IMR-90 (cell line): ENCODE results near the gene PRMT1. TPM values are rescaled to one million over a fixed set of nuclear protein-coding genes. Genes with fewer than 3 reads are reported as not detected.

Source experiments
- ATAC-seq: fragments of 200-7000 bp; cut with Tn5 transposase; 2 replicates; pipeline ENCODE4 v1.9.1; 2020; ENCODE audit warnings: low read depth, mild to moderate bottlenecking, moderate library complexity
- BruUV-seq: library from RNA; stranded (reverse); fragments of 400-500 nt; replicated peaks from 2 replicates; lab custom pipeline; 2021; lab: Mats Ljungman, UMichigan
- CTCF ChIA-PET: fragments of 300-600 bp; formaldehyde crosslinking; extraction: SDS; loops from one replicate; lab custom pipeline; 2021; ENCODE audit warnings: antibody characterized with exemption; lab: Yijun Ruan, JAX
- POLR2A ChIA-PET: fragments of 300-600 bp; sonication (Branson Sonifier 250); formaldehyde crosslinking; loops from one replicate; lab custom pipeline; 2022; ENCODE audit warnings: antibody characterized with exemption; ENCODE audit not compliant: unreplicated experiment; lab: Charles Lee
- DNase-seq: peaks from one replicate; pipeline ENCODE4 v3.0.0; 2013
- H2AFZ ChIP-seq: replicated peaks from 2 replicates; pipeline ENCODE3; 2013; ENCODE audit warnings: low read length, mild to moderate bottlenecking; ENCODE audit not compliant: poor library complexity
- H2AK5ac ChIP-seq: 2 replicates; pipeline ENCODE4 v1.6.1; 2013; ENCODE audit warnings: low read depth, low read length, inconsistent platforms
- H2AK9ac ChIP-seq: replicated peaks from 2 replicates; pipeline ENCODE3; 2013; ENCODE audit warnings: mild to moderate bottlenecking, low read depth, low read length, moderate library complexity; ENCODE audit not compliant: poor library complexity
- H2BK120ac ChIP-seq: 2 replicates; pipeline ENCODE4 v1.6.1; 2013; ENCODE audit warnings: low read depth, low read length, inconsistent platforms
- H2BK15ac ChIP-seq: 3 replicates; pipeline ENCODE4 v1.6.1; 2013; ENCODE audit warnings: low read depth, low read length, inconsistent platforms
- H2BK20ac ChIP-seq: 2 replicates; pipeline ENCODE4 v1.6.1; 2013; ENCODE audit warnings: low read depth, mild to moderate bottlenecking, inconsistent platforms, low read length, moderate library complexity
- H2BK5ac ChIP-seq: 2 replicates; pipeline ENCODE4 v1.6.1; 2013; ENCODE audit warnings: mild to moderate bottlenecking, low read depth, low read length, inconsistent platforms; ENCODE audit not compliant: poor library complexity, severe bottlenecking
- H3K14ac ChIP-seq: replicated peaks from 2 replicates; pipeline ENCODE4 v1.6.1; 2013; ENCODE audit warnings: low read depth, low read length, inconsistent platforms
- H3K18ac ChIP-seq: 2 replicates; pipeline ENCODE4 v1.6.1; 2013; ENCODE audit warnings: low read depth, low read length, control low read depth
- H3K23ac ChIP-seq: 2 replicates; pipeline ENCODE4 v1.6.1; 2013; ENCODE audit warnings: low read depth, low read length, inconsistent platforms
- H3K27ac ChIP-seq: 2 replicates; pipeline ENCODE4 v1.5.1; 2013; ENCODE audit warnings: mild to moderate bottlenecking, control low read depth, low read length; ENCODE audit not compliant: insufficient read depth
- H3K27me3 ChIP-seq: 2 replicates; pipeline ENCODE4 v1.6.1; 2013; ENCODE audit warnings: low read length; ENCODE audit not compliant: control insufficient read depth, insufficient read depth
- H3K36me3 ChIP-seq: 2 replicates; pipeline ENCODE4 v1.6.1; 2013; ENCODE audit warnings: low read length, mixed read lengths; ENCODE audit not compliant: control insufficient read depth, insufficient read depth
- H3K4ac ChIP-seq: 2 replicates; pipeline ENCODE4 v1.6.1; 2013; ENCODE audit warnings: low read depth, low read length, inconsistent platforms
- H3K4me1 ChIP-seq: 2 replicates; pipeline ENCODE4 v1.6.1; 2013; ENCODE audit warnings: low read length, mixed read lengths; ENCODE audit not compliant: control insufficient read depth, insufficient read depth
- H3K4me2 ChIP-seq: 2 replicates; pipeline ENCODE4 v1.6.1; 2013; ENCODE audit warnings: low read depth, mild to moderate bottlenecking, control low read depth, low read length, moderate library complexity
- H3K4me3 ChIP-seq: 2 replicates; pipeline ENCODE4 v1.5.1; 2013; ENCODE audit warnings: low read depth, mild to moderate bottlenecking, control low read depth, low read length, moderate library complexity; ENCODE audit not compliant: insufficient read depth
- H3K56ac ChIP-seq: 2 replicates; pipeline ENCODE4 v1.6.1; 2013; ENCODE audit warnings: low read length, inconsistent platforms; ENCODE audit not compliant: insufficient read depth; ENCODE audit errors: extremely low read depth
- H3K79me1 ChIP-seq, 2 experiments: 2 replicates each; pipeline ENCODE4 v1.6.1; 2013; ENCODE audit warnings: low read length in 2 of 2, inconsistent platforms in 1 of 2, low read depth in 1 of 2
- H3K9ac ChIP-seq: 2 replicates; pipeline ENCODE4 v1.6.1; 2013; ENCODE audit warnings: low read depth, low read length, control low read depth
- H3K9me1 ChIP-seq: 2 replicates; pipeline ENCODE4 v1.6.1; 2013; ENCODE audit warnings: low read length, inconsistent platforms; ENCODE audit not compliant: insufficient read depth
- H3K9me3 ChIP-seq: 2 replicates; pipeline ENCODE4 v1.6.1; 2013; ENCODE audit warnings: low read length; ENCODE audit not compliant: control insufficient read depth, insufficient read depth
- H4K20me1 ChIP-seq: 2 replicates; pipeline ENCODE4 v1.6.1; 2013; ENCODE audit warnings: low read length, inconsistent platforms; ENCODE audit not compliant: insufficient read depth
- H4K5ac ChIP-seq: 2 replicates; pipeline ENCODE4 v1.6.1; 2013; ENCODE audit warnings: mild to moderate bottlenecking, low read depth, low read length, control low read depth
- H4K8ac ChIP-seq, 2 experiments: 2 replicates each; pipeline ENCODE4 v1.6.1; 2013; ENCODE audit warnings: low read depth in 2 of 2, low read length in 2 of 2, control low read depth in 1 of 2, inconsistent platforms in 1 of 2
- H4K91ac ChIP-seq: 2 replicates; pipeline ENCODE4 v1.6.1; 2013; ENCODE audit warnings: low read depth, low read length, inconsistent platforms; ENCODE audit not compliant: insufficient read depth
- BHLHE40 ChIP-seq: fragments of 150-350 bp; IDR thresholded peaks from 2 replicates; pipeline ENCODE4 v1.6.1; 2016; ENCODE audit warnings: mild to moderate bottlenecking, low read depth, low read length
- FOS ChIP-seq: fragments of 150-350 bp; IDR thresholded peaks from 2 replicates; pipeline ENCODE4 v1.6.1; 2016; ENCODE audit warnings: low read depth, low read length
- MAZ ChIP-seq: IDR thresholded peaks from 2 replicates; pipeline ENCODE4 v1.6.1; 2012; ENCODE audit warnings: low read depth, mild to moderate bottlenecking, low read length, improper control_type of control experiment, moderate library complexity, borderline replicate concordance
- USF2 ChIP-seq: fragments of 150-350 bp; IDR thresholded peaks from 2 replicates; pipeline ENCODE4 v1.6.1; 2017; ENCODE audit warnings: mild to moderate bottlenecking, antibody characterized with exemption, low read length, low read depth
- WGBS, 2 experiments: methylation state at CpG; one replicate each; pipeline versions ENCODE4 v1.1.5 to v1.1.7; 2013; ENCODE audit warnings: missing lambda C conversion rate in 2 of 2; ENCODE audit not compliant: insufficient read length in 1 of 2; ENCODE audit errors: extremely low coverage in 2 of 2; 5-methylcytosine and 5-hydroxymethylcytosine counted together
- dilution Hi-C: fragments of 300-500 bp; cut with HindIII; formaldehyde crosslinking; loops from one replicate; pipeline ENCODE4 v1.14.3; 2018; ENCODE audit warnings: low sequenced_read_pairs; ENCODE audit not compliant: unreplicated experiment
- in situ Hi-C: fragments of 300-500 bp; cut with MboI; formaldehyde crosslinking; loops from 3 replicates; pipeline ENCODE4 v1.14.3; 2019; ENCODE audit warnings: low sequenced_read_pairs, inconsistent platforms, mixed read lengths
- intact Hi-C: fragments of 100-400 bp; cut with micrococcal nuclease; formaldehyde crosslinking; loops from 2 replicates; pipeline ENCODE4 v1.10.0; 2022
- polyA plus RNA-seq, 3 experiments: library from polyadenylated mRNA; depleted of rRNA; stranded (reverse); fragments of >200 nt; gene quantifications; 2 replicates each; pipeline ENCODE4 v1.2.3, GENCODE V29; 2012; ENCODE audit warnings: low replicate concordance in 1 of 3
- total RNA-seq: library from RNA; depleted of rRNA; stranded (reverse); fragments of >200 nt; gene quantifications from 2 replicates; pipeline ENCODE4 v1.2.3, GENCODE V29; 2012

The PRMT1 gene
- total and polyA plus RNA-seq, 2 of the 4 experiments (the other 2 are of a cell fraction): 497 to 840 TPM

GRCh38 chr19:49685845-49686332 is 8.8 kb downstream of the PRMT1 start:
- no peak overlapping the region for H3K4me3 ChIP-seq
- BruUV-seq: no TSS peak
- H3K56ac ChIP-seq: no peak overlapping the region
- WGBS, 2 experiments: 85% methylated on average over 17 of the region's 23 CpGs; no CpG with 5 or more reads in 1 of the 2 experiments
- DNase-seq (no peak), ATAC-seq (no peak)
- H2AK5ac ChIP-seq: no peak overlapping the region
- CTCF ChIA-PET: no interaction called here
- H3K23ac ChIP-seq: no peak overlapping the region
- no peak overlapping the region for H4K8ac ChIP-seq
- H3K9me3 ChIP-seq: no peaks in the 10 kb centered on the region
- POLR2A ChIA-PET: interaction anchor here (0.6 kb wide), 2 partner anchors 88 to 140 kb away, joined by 3 to 5 read pairs; no protein-coding TSS in a partner anchor
- no peaks in the 10 kb centered on the region for H3K27me3 ChIP-seq
- TF ChIP-seq FOS: no peak
- no peak for TF ChIP-seq BHLHE40
- no peak for TF ChIP-seq MAZ
- TF ChIP-seq USF2: no peak
- H4K5ac ChIP-seq: no peak overlapping the region
- H3K36me3 ChIP-seq: peaks cover 49% of the 10 kb centered on the region
- no peak overlapping the region for H2BK20ac ChIP-seq
- H2BK120ac ChIP-seq: no peak overlapping the region
- H2AFZ ChIP-seq: peak overlapping the region; percentile 51
- H2BK15ac ChIP-seq: no peak overlapping the region
- no peak overlapping the region for H3K4ac ChIP-seq
- dilution Hi-C loops (no loop called here), in situ Hi-C loops (loop anchor here (10.0 kb wide), 1 partner anchor 169 kb away; the partner anchor contains the start of gene PTOV1), intact Hi-C loops (no loop called here)
- no peak overlapping the region for H4K91ac ChIP-seq
- no peak overlapping the region for H3K9ac ChIP-seq
- H3K14ac ChIP-seq: no peak overlapping the region
- no peak overlapping the region for H2AK9ac ChIP-seq
- H3K4me2 ChIP-seq: no peak overlapping the region
- H3K4me1 ChIP-seq: peaks cover 7% of the 10 kb centered on the region
- H3K18ac ChIP-seq: no peak overlapping the region
- H4K20me1 ChIP-seq: peaks cover 36% of the 10 kb centered on the region
- no peak overlapping the region for H3K27ac ChIP-seq
- H3K9me1 ChIP-seq: peaks cover 5% of the 10 kb centered on the region; the same call in 1 of the 2 replicates
- peaks cover 15 to 57% of the 10 kb centered on the region in 2 experiments for H3K79me1 ChIP-seq
- H2BK5ac ChIP-seq: no peak overlapping the region
